DMS79 treated with DMSO at 0.1 percent for 48 hours (cell line): ENCODE measurements around the gene EDRF1.

Source experiments
- DNase-seq: peaks from one replicate; lab custom pipeline; 2025; lab: John Stamatoyannopoulos, UW

The EDRF1 gene

DNA sequence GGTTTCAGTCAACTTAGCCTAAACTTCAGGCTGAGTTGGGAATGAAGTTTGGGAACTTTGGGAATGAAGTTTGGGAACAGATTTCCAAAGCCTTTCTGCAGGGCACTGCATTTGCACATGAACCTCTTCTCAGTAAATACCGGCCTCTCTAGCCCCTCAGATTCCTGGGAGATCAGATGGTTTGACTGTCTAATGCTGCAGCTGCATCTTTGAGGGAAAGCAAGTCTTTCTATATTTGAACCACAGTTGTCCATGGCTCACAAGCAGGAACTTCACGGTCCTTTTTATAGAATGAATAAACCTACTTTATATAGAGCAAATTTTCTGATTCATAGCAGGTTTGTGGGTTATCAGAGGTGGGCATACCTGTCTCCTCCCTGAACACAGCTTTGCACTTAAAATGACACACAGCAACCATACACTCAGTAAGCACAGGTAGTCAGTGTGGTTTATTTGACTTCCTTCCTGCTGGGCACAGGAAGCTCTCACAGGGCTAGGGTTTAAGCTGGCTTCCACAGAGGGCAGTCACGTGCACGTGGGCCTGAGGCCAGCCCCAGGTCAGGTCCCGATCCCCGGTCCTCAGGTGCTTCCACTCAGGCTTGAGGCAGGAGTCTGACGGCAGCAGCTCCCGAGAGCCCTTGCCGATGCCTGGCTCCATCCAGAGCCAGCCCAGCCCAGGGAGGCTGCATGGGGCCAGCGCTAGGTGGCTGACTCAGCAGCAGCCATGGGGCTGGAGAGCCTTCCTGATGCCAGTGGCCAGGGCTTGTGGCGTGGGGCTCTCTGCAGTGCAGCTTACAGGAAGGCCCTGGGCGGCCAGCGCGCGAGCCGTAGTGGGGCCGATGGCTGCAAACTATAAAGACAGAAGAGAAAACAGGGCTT lies 68.9 kb downstream of the EDRF1 start:
- DNase-seq: no peak

DNA sequence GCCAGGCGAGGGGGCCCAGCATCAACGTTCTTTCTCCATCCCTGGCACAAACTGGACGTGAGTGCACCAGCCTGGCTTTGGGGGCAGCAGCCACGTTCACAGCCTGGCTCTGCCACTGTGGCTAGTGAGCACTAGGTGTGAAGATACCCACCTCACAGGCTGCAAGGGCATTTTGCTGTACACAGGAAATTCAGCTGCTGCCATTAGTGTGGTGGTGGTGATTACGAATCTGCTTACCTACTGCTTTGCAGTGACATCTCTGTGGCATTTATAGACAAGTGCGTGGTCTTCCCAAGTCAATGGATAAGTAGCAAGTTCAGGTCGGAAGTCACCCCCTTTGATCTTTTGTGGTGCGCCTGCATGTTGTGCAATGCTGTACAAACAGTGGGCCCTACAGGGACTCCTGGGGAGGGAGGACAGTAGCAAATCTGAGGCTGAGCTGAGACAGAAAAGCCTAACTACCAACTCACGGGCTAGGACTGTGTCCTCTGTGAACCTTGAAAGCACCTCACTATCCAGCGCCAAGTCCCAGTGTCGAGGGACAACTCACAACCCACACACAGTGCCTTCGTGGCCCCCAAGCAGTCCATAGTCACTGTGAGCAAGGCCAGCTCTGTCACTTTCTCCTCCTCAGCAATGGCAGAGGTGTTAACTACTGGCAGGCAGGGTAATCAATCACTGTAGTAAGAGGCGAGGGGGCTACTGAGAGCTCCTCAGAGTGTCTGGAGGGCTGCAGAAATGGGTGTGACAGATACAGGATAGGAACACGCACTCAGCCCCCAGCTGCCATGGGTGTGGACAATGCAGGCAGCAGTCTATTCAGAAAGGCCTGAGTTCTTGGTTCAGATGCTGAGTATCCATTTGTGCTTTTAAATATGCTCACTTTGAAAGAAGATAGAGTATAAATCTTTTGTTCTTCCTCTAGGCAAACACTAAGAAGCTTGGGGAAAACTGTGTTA lies 73.1 kb downstream of the EDRF1 start:
- DNase-seq: no peak

DNA sequence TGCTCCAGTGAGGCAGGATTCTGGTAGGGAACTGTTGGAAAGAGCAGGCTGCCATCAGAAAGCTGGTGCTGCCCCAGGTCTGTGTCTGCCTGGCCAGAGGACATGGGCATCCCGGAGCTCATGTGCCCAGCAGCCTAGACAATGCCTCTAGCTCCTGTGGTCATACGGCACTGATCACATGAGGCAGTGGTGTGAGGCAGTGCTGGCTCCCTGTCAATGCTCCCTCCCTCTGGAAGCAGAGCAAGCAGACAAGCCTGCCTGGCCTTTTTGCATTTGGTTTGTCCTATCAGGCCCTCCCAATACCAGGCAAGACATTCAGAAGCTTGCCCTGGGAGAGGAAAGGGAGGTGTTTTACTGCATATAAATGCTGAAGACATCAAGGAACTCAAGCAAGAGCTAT lies 75.6 kb downstream of the EDRF1 start:
- no peak for DNase-seq

DNA sequence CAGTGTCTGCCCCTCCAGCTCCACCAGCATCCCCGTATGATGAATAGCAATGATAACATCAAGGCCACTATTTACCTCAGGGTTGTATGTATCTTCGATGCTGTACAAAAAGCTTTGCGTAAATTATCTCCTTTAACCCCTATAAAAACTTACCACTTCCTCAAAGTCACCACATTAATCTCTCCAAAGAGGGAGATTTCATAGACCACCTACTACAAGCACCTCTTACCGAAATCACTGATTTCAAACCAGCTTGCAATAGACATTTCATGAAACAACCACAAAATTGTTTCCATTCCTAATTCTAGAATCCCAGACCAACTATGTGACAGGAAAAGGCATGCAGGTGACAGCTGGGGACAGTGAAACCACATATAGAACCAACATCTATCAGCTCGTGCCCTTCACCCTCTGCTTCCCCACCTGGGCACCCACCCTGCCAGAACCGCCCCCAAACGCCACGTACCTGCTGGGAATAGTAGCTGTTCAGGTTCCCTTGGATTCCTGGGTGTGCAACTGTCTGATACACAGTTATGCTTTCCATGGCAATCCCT lies 76.2 kb downstream of the EDRF1 start:
- no peak for DNase-seq

DNA sequence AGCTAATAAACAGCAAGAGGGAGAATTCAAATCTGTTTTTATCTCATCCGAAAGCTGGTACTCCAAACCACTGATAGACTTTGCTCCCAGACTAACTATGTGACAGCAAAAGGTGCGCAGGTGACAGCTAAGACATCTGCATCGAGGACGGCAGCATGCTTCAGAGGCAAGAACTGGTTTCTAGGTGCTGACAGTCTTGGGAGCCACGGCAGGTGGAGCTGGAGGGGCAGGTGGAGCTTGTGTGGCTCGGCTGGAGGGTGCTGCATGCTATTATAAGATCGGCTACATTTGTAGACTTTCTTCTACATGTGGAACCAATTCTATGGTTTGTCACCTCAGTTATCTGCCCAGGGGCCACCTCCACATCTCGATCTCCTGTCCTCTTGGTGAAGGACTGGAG lies 77.9 kb downstream of the EDRF1 start:
- no peak for DNase-seq

DNA sequence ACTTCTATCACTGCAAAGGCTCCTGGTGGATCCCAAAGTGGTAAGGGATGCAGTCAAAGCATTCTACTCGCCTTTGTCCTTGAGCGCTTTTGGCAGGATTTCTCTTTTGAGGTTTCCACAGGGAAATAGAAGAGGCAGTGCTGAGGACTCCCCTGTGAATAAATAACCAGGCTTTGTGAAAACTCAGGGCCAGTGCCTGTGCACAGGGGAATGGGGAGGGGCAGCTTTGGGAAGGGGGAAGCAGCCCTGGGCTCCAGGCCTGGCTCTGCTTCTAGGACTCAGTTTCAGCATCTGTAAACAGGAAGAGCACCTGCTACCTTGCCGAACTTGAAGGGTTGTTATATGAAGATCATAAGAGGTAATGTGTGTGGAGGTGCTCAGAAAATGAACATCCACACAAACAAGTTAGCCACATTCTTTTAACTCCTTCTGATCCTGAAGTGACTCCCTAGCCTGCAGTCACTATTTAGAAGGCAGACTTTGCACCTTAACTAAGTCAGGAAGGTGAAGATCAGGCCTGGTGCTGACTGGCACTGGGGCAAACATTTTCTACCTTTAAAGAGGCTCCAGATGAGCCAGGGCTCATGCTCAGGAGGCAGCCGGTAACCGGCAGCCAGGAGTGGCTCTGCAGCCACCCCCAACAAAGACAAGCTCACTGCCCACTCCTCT lies 78.6 kb downstream of the EDRF1 start:
- peak; percentile 3 for DNase-seq

DNA sequence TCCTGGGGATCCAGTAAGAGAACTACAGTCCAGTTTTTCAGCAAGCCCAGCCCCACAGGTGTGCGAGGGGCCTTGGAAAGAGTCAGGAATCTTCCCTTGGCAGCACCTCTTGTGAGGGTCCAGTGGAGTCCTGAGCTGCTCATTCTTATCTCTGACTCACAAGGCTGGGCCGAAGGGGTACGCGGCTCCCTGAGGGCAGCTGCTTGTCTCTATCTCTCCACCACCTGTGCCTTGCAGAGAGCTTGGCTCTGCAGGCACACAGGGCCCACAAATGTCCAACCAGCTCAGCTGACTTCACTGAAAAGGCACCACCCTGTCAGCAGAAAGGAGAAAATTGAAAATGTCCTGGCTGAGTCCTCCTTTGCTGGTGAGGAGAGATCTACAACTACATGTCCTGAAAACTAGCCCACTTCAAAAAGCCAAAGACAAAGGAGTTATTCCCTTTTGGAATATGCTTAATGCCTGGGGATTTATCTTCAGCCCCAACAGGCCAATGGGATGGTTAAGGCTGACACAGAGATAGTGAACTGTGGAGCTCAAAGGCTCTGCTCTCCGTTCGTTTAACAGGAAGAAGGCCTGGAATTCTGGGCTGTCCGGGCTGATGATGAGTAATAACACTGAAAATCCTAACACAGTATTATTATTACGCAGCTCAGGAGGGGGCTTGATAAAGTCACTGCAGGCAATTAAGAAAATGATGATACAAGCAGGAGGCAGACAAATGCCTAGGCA lies 80.1 kb downstream of the EDRF1 start:
- no peak for DNase-seq

DNA sequence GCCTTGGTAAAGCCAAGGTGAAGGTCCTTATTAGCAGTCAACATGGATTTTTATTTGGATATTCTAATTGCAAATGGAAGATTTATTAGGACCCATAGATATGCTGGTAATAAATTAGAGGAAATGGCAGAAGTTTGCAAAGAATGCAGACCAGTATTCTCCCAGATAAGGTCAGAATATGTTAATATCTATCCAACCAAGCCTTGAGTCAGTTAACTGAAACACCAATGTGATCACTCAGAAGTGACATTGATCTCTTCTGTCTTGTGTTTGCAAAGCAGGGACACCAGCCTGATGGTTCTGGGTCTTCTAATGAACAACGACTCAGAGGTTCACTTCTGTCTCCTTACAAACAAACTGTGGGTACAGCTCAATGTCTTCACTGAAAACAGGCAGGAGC lies 82.1 kb downstream of the EDRF1 start:
- DNase-seq: no peak

DNA sequence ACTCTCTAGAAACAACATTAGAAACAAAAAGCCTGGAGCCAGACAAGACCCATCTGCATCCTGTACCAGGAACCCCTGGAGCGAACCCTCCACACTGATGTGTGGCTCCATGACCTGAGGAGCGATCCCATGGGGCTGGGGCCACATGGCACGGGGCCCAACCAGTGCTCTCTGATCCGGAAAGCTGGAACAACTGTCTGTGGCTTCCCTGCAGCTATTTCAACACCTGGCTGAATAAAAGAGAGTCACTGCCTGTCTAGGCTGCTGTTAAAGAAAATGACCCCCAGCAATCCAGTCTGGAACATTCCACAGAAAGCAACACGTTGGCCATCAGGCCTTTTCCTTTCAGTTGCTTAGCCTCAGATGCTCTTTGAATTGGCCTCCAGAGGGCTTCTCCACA lies 82.6 kb downstream of the EDRF1 start:
- peak; percentile 7 for DNase-seq

DNA sequence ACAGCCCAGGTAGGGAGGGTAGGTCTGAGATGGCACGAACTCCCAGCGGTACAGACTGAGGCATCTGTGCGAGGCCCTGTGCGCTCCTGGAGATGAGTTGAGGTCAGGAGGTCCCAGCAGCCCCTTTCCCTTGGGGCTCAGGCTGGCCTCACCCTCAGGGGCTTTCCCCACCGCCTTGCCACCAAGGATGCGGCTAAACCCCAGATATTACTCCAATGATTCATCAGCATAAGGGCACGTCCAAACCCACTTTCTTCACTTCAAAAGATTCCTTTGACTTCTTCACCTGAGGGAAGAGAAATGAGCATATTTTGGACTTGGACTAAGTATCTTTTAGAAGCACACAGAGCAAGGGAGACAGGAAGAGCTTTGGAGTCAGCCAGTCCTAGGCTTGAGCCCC lies 83.2 kb downstream of the EDRF1 start:
- no peak for DNase-seq

DNA sequence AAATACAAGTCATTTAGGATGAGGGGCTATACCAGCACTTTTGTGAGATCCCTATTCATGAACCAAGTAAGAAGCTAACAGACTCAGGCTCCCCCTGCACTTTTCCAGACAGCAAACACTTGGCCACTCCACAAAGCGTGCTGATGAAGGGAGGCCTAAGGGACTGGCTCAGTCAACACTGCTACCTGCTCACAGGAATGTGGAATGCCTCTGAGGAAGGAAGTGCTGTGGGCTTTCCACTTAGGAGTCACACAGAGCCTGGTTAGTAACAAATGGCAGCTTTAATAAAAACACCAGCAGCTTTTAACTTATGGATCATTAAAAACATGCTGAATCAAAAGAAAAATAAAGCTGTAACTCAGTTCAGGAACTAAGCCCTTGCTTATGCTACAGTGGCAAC lies 88.5 kb downstream of the EDRF1 start:
- no peak for DNase-seq

DNA sequence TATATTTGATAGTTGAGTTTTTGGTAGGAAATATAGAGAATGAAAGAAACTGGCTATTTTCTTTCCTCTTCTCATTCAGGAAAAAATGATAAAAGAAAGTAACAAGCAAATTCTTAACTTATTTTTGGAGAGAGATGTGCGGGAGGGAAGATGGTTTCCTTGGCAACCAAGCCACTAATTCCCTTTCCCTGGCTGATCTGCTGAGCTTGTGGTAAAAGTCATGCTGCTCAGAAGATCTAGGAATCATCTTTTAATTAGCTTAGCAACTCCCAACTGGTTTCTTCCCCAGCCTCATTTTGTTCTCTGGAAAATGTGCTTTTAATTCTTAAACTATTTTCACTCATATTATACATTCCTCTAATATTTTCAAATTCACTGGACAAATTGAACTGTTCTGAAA lies 91.7 kb downstream of the EDRF1 start:
- no peak for DNase-seq

DNA sequence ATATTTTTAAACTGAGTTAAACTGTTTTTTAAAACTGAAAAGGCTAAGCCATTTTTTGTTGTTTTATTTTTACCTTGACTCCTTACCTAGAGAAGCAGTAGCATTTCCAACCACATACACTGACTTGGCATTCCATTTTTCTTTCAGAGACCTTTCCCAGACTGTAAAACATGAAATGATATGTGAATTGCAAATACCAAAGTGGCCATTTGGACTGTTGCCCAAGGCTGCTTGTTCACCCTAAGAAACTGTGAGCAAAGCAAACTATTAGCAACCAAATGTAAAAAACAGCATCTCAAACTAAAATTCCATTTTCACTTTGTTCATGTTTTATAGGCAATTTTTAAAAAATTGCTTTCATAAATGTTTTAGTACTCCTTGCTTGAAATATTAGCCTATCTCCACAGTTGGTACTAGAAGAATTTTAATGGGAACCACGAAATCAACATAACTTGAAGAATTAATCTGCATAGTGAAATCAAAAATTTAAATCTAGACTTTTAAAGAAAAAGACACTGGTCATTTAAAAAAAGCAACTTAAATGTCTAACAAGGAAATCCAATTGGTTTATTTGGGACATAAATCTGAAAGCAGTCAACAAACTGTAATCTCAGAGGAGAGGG lies 92.7 kb downstream of the EDRF1 start:
- DNase-seq: peak; percentile 32
